Naive B cell (primary cell): ENCODE results near the gene KSR2. TPM values are rescaled to one million over a fixed set of nuclear protein-coding genes. Genes with fewer than 3 reads are reported as not detected.

Experiments
- ATAC-seq, 2 donors: fragments of 150-1000 bp; cut with Tn5 transposase; 2 replicates each; pipeline ENCODE4 v1.10.0; 2021; ENCODE audit warnings: low read depth in 2 of 2, mild to moderate bottlenecking in 2 of 2, moderate library complexity in 2 of 2
- DNase-seq: peaks from one replicate; pipeline ENCODE4 v3.0.0; 2022
- H3K27ac Mint-ChIP-seq, 6 donors: one replicate each; pipeline ENCODE4 v1.8.0; 2020 to 2022; ENCODE audit warnings: mild to moderate bottlenecking in 6 of 6, mixed read lengths in 6 of 6, moderate library complexity in 5 of 6, inconsistent platforms in 2 of 6
- H3K27me3 Mint-ChIP-seq, 3 donors: one replicate each; pipeline ENCODE4 v1.8.0; 2021 to 2022; ENCODE audit warnings: mixed read lengths in 3 of 3, mild to moderate bottlenecking in 1 of 3
- H3K36me3 Mint-ChIP-seq, 2 donors: one replicate each; pipeline ENCODE4 v1.8.0; 2020 to 2022; ENCODE audit warnings: mixed read lengths in 2 of 2, inconsistent platforms in 1 of 2, mild to moderate bottlenecking in 1 of 2
- H3K4me1 Mint-ChIP-seq, 3 donors: one replicate each; pipeline ENCODE4 v1.8.0; 2020 to 2022; ENCODE audit warnings: mixed read lengths in 3 of 3, inconsistent platforms in 1 of 3, mild to moderate bottlenecking in 1 of 3, moderate library complexity in 1 of 3
- H3K4me3 Mint-ChIP-seq, 8 donors: one replicate each; pipeline ENCODE4 v1.8.0; 2020 to 2022; ENCODE audit warnings: mild to moderate bottlenecking in 8 of 8, mixed read lengths in 8 of 8, moderate library complexity in 8 of 8, inconsistent platforms in 2 of 8
- H3K9me3 Mint-ChIP-seq, 7 donors: one replicate each; pipeline ENCODE4 v1.8.0; 2020 to 2022; ENCODE audit warnings: mixed read lengths in 7 of 7, mild to moderate bottlenecking in 5 of 7, inconsistent platforms in 2 of 7, moderate library complexity in 1 of 7
- polyA plus RNA-seq, 6 donors: library from polyadenylated mRNA; unstranded; fragments of 300-500 nt; fragmentation: Illumina TruSeq; gene quantifications; one replicate each; pipeline ENCODE4 v1.2.3, GENCODE V29; 2021; ENCODE audit warnings: low read depth in 6 of 6

KSR2 gene
- polyA plus RNA-seq, 6 donors from 2014 or later, result not detected

DNA sequence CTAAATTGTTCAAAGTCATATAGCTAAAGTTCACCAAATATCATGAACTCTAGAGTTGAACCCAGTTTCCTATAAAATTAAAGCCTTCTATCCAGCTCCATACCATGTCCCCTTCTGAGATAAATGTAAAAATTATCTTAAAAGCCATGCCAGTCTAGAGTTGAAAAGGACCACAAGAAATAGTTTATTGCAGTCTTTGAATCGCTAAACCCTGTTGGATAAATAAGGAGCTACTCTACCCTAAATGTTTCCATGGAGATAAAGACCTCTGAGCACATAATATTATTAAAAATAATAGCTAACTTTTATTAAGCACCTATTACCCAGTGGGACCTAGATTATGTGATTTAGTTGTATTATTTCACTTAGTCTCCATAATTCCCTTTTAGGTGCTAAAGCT lies 379.8 kb downstream of the KSR2 start:
- Mint-ChIP-seq H3K9me3 (peaks cover 3 to 24% (median 7%) of the 10 kb centered on the region in 7 donors), H3K27ac (no peak overlapping the region), H3K36me3 (no peaks in the 10 kb centered on the region), H3K27me3 (peaks cover 23 to 32% (median 31%) of the 10 kb centered on the region in 3 donors), H3K4me1 (no peaks in the 10 kb centered on the region), H3K4me3 (no peak overlapping the region)
- ATAC-seq (no peak), DNase-seq (no peak)

DNA sequence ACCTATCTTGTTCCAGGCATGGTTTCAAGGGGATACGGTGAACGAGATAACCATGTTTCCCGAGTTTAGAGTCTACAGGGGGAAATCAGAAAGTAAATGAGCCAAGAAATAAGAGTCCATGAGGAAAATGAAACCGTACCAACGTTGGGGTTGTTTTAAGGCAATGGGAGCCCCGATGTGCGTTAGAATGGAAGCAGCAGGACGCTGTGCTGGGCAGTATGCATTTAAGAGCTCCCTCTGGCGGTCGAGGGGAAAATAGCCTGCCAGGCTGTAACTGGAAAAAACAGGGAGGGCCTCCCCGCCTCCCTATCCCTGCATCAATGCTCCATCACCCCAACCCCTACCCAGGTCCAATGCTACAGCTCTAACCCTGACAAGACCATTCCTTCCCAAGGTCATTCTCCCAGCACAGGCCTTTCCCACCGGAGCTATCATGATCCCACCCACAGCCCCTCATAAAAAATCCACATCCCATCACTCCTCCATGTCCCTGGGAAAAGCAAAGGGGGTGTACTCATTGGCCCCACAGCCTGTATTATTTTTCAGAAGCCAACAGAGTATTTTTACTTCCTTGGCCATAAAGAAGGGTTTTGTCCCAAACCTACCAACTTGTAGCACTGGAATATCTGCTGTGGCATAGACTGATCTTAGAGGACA lies 381.0 kb downstream of the KSR2 start:
- Mint-ChIP-seq H3K27me3 (peaks cover 23 to 33% (median 32%) of the 10 kb centered on the region in 3 donors), H3K27ac (no peak overlapping the region), H3K4me1 (no peaks in the 10 kb centered on the region), H3K4me3 (peak overlapping the region in 1 of 8 donors; percentile 13), H3K36me3 (no peaks in the 10 kb centered on the region), H3K9me3 (peaks cover 3 to 24% (median 7%) of the 10 kb centered on the region in 7 donors)
- ATAC-seq (no peak), DNase-seq (peak; percentile 6)

DNA sequence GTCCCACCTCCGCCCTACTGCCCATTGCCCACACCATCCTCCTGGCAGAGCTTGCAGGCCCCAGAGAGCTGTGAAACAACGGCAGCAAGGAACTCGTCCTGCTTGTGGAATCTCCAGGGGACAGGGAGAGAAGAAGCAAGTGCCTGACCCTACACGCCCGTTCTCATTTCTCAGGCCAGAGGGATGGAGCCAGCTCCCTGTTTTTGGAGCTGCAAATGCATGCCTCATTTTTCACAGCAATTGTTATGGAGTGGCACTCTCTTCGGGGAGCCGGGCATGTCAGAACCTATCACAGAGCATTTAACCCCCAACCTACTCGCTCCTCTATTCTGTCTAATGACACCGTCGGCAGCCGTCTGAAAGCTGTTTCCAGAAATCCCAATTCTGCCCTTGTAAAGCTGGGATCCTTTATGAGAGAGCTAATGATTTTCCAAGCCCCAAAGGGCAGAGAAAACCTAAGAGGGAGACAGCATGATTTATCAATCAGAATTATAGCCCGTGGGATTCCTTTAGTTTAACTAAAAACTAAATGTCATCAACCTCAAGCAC lies 385.0 kb downstream of the KSR2 start:
- DNase-seq (no peak), ATAC-seq (no peak)
- Mint-ChIP-seq H3K4me3 (no peak overlapping the region), H3K9me3 (peaks cover 0 to 11% (median 0%) of the 10 kb centered on the region in 7 donors), H3K27ac (no peak overlapping the region), H3K27me3 (peaks cover 23 to 32% (median 32%) of the 10 kb centered on the region in 3 donors), H3K36me3 (no peaks in the 10 kb centered on the region), H3K4me1 (peaks cover 0 to 4% (median 0%) of the 10 kb centered on the region in 3 donors)

DNA sequence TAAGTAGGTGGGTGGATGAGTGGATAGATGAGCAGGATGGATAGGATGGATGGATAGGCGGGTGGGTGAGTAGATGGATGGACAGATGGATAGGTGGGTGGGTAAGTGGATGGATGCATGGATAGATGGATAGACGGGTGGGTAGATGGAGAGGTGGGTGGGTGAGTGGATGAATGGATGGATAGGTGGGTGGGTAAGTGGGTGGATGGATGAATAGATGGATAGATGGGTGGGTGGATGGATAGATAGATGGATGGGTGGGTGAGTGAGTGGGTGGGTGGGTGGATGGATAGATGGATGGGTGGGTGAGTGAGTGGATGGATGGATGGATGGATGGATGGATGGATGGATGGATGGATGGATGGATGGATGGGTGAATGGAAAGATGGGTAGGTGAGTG lies 385.7 kb downstream of the KSR2 start:
- H3K27me3 Mint-ChIP-seq, result peaks cover 23 to 32% (median 32%) of the 10 kb centered on the region in 3 donors
- H3K27ac Mint-ChIP-seq, result no peak overlapping the region
- H3K4me3 Mint-ChIP-seq, result no peak overlapping the region
- no peaks in the 10 kb centered on the region for H3K36me3 Mint-ChIP-seq
- peaks cover 0 to 4% (median 0%) of the 10 kb centered on the region in 3 donors for H3K4me1 Mint-ChIP-seq
- H3K9me3 Mint-ChIP-seq, result peaks cover 0 to 11% (median 0%) of the 10 kb centered on the region in 7 donors
- DNase-seq (no peak), ATAC-seq (no peak)

DNA sequence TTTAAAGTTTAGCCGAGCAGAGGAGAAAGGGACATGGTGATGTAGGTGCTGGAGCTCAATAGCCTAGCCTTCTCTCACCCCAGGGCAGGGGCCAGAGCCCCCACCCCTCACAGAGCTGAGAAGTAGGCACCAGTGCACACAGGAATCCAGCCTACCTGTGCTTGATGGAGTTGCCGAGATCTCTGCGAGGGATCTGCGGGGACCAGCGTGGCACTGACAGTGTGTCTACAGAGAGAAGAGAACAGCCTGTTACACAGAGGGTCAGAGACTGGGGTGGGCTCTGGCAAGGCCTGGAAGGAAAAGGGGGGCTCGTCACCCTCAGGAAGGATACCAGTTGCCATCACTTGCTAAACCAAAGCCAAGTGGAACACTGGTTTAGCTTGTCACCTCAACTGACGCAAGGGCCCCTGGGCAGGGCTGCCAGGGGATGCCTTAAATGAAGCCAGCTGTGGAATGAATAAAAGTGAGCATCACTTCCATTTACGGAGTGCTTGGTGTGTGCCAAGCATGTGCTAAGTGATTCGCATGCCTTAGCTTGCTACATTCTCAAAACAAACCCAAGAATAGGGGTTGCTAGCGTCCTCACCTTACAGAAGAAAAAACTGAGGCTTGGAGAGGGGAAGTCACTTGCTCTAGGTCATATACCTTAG lies 386.5 kb downstream of the KSR2 start:
- H3K27me3 Mint-ChIP-seq, result peaks cover 20 to 32% (median 24%) of the 10 kb centered on the region in 3 donors
- no peak overlapping the region for H3K4me3 Mint-ChIP-seq
- H3K36me3 Mint-ChIP-seq, result no peaks in the 10 kb centered on the region
- H3K4me1 Mint-ChIP-seq, result peaks cover 0 to 4% (median 0%) of the 10 kb centered on the region in 3 donors
- no peak for DNase-seq
- H3K9me3 Mint-ChIP-seq, result peaks cover 0 to 11% (median 0%) of the 10 kb centered on the region in 7 donors
- no peak overlapping the region for H3K27ac Mint-ChIP-seq
- no peak for ATAC-seq

DNA sequence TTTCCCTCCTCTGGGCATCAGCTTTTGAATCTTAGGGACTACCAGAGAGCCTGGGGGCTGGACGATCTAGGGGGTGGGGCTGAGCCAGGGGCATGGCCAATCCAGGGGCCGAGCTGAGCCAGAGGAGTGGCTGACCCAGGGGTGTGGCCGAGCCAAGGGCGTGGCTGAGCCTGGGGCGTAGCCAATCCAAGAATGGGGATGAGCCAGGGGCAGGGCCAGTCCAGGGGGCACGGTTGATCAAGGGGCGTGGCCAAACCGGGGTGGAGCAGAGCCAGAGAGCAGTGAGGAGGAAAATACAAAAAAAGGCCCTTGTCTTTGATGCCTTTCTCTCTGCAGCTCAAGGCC lies 388.1 kb downstream of the KSR2 start:
- H3K36me3 Mint-ChIP-seq, result no peaks in the 10 kb centered on the region
- no peak overlapping the region for H3K27ac Mint-ChIP-seq
- DNase-seq (no peak), ATAC-seq (no peak)
- H3K4me3 Mint-ChIP-seq, result no peak overlapping the region
- peaks cover 10 to 18% (median 18%) of the 10 kb centered on the region in 3 donors for H3K27me3 Mint-ChIP-seq
- peaks cover 0 to 4% (median 0%) of the 10 kb centered on the region in 3 donors for H3K4me1 Mint-ChIP-seq
- peaks cover 0 to 11% (median 0%) of the 10 kb centered on the region in 7 donors for H3K9me3 Mint-ChIP-seq

DNA sequence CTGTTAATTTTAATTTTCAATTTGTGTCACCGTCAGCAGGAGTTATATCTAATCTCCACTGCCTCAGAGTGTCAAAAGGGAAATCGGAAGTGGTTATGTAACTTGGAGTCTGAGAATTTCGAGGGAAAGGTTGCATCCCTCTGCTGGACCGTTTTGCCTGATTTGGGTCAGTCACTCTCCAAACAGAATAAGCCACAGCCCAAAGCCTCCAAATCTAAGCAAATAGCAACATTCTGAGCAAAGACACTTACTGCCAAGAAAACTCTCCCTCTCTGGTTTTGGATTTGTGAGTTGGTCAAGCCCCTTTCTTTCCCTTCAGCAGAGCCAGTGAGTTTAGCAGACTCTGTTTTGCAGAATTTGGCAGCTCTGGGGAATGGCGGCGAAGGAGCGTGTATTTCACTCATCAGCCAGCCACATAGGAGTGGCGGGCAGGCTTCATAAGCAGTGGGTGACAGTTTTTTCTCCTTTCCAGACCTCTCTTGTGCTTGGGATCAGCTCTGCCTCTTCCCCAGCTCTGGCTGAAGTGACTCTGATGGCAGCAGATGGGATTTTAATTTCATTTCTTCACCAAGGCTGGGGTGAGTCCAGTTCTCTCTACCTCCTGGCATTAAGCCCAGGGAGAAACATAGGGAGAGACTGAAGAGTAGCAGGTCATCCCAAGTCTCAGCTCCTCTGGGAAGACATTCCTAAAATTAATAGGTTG lies 388.6 kb downstream of the KSR2 start:
- Mint-ChIP-seq H3K27ac (no peak overlapping the region), H3K9me3 (peaks cover 0 to 11% (median 0%) of the 10 kb centered on the region in 7 donors), H3K36me3 (no peaks in the 10 kb centered on the region), H3K4me1 (peaks cover 0 to 4% (median 0%) of the 10 kb centered on the region in 3 donors), H3K27me3 (peaks cover 8 to 19% (median 15%) of the 10 kb centered on the region in 3 donors), H3K4me3 (peak overlapping the region in 1 of 8 donors; percentile 13)
- ATAC-seq (no peak), DNase-seq (no peak)

DNA sequence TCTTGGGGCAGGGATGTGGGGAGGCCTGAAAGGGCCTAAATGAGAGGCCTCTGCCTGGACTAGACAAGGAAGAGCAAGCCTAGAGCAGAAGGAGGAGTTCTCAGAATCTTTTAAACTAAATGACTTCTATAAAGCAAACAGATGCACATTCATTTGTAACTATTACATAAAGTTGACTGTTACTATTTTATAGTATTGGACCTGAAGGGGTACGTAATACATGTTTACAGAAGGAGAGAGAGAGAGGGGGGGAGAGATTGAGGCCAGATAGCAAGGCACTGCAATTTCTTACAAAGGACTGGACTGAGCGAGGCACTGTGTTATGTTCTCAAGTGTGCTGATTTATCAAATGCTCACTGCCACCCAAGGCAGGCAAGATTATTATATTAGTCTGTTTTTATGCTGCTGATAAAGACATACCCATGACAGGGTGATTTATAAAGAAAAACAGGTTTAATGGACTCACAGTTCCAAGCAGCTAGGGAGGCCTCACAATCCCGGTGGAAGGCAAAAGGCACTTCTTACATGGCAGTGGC lies 391.6 kb downstream of the KSR2 start:
- Mint-ChIP-seq H3K9me3 (peaks cover 0 to 11% (median 0%) of the 10 kb centered on the region in 7 donors), H3K27ac (no peak overlapping the region), H3K4me3 (no peak overlapping the region), H3K27me3 (peaks cover 3 to 11% (median 5%) of the 10 kb centered on the region in 3 donors), H3K36me3 (no peaks in the 10 kb centered on the region), H3K4me1 (peaks cover 0 to 4% (median 0%) of the 10 kb centered on the region in 3 donors)
- no peak for ATAC-seq
- no peak for DNase-seq

DNA sequence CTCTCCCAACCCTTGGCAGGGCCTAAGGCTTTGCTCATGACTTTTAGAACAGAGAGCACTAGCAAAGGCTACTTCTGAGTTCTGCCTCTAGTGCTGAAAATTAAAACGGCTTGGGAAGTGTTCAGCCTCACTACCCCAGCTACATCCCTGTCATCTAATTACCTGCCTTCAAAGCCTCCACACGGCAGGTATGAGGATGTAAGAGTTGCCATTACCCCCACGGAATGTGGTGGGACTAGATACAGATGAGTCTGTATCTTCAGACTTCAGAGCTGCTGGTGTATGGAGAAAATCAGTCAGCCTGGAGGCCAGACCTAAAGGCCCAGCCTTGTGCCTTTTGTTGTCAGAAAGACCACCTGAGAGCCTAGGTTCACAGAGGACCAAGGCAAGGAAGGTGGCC lies 392.7 kb downstream of the KSR2 start:
- H3K27me3 Mint-ChIP-seq, result peaks cover 5 to 11% (median 8%) of the 10 kb centered on the region in 3 donors
- H3K36me3 Mint-ChIP-seq, result no peaks in the 10 kb centered on the region
- H3K27ac Mint-ChIP-seq, result peak overlapping the region in 1 of 6 donors; percentile 26
- no peak for ATAC-seq
- DNase-seq, result no peak
- peaks cover 0 to 4% (median 0%) of the 10 kb centered on the region in 3 donors for H3K4me1 Mint-ChIP-seq
- H3K9me3 Mint-ChIP-seq, result peaks cover 0 to 10% (median 0%) of the 10 kb centered on the region in 7 donors
- no peak overlapping the region for H3K4me3 Mint-ChIP-seq

DNA sequence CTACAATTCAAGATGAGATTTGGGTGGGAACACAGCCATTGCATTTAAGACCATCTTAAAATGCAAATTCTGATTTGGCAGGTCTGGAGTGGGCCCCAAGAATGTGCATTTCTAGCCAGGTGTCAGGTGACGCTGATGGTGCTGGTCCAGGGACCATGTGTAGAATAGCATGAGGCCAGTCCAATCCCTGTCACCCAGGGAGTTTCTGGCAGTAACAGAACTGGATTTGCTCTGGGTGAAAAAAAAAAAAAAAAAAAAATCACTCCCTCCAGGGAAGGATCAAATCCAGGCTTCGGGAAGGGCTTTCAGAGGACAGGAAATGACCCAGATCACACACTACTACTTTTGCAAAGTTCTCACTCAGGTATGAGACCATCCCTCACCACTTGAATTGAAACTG lies 394.1 kb downstream of the KSR2 start:
- Mint-ChIP-seq H3K9me3 (peaks cover 0 to 7% (median 0%) of the 10 kb centered on the region in 7 donors), H3K4me1 (no peaks in the 10 kb centered on the region), H3K36me3 (no peaks in the 10 kb centered on the region), H3K27me3 (peaks cover 5 to 11% (median 8%) of the 10 kb centered on the region in 3 donors), H3K27ac (no peak overlapping the region), H3K4me3 (no peak overlapping the region)
- ATAC-seq, result no peak
- DNase-seq, result no peak

DNA sequence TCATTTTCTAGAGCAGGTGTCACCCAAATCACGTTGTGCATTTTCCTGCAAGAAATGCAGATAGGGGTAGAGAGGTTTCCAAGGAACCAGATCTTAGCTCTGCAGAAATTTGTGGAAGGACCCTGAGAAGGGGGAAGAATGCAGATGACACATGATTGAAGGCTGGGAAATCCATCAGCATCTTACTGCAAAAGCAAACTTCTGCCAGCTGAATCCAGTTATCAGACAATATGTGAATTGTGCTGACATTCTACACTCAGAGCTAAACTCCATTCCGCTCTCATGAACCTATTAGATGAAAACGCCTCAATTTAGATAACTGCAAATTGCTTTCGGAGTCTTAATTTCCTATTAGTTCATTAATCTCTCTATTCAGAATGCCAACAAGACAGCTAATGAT lies 396.0 kb downstream of the KSR2 start:
- no peak overlapping the region for H3K4me3 Mint-ChIP-seq
- no peaks in the 10 kb centered on the region for H3K9me3 Mint-ChIP-seq
- ATAC-seq (no peak), DNase-seq (no peak)
- no peak overlapping the region for H3K27ac Mint-ChIP-seq
- peaks cover 0 to 11% (median 8%) of the 10 kb centered on the region in 3 donors for H3K27me3 Mint-ChIP-seq
- H3K36me3 Mint-ChIP-seq, result no peaks in the 10 kb centered on the region
- no peaks in the 10 kb centered on the region for H3K4me1 Mint-ChIP-seq

DNA sequence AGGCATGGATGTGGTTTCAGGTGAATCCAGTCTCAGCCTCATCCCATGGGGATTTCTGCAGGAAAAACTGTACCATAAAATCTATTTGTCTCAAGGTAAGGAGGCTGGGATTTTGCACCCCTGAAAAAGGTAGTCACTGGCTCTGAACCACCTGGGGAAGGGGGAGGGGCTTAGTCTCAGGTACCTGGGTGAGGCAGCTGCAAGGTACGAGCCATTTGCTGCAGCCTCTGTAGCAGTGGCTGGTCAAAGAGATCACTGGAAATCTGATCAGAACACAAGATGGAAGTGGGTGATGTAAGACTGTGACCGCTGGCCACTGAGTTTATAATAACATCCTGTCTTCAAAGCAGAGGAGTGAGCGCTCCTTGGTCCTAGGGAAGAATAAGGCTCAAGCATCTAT lies 397.5 kb downstream of the KSR2 start:
- Mint-ChIP-seq H3K27ac (no peak overlapping the region), H3K9me3 (peaks cover 0 to 2% (median 0%) of the 10 kb centered on the region in 7 donors), H3K4me3 (no peak overlapping the region), H3K36me3 (no peaks in the 10 kb centered on the region), H3K27me3 (peaks cover 5 to 20% (median 14%) of the 10 kb centered on the region in 3 donors), H3K4me1 (no peaks in the 10 kb centered on the region)
- no peak for DNase-seq
- ATAC-seq, result no peak

DNA sequence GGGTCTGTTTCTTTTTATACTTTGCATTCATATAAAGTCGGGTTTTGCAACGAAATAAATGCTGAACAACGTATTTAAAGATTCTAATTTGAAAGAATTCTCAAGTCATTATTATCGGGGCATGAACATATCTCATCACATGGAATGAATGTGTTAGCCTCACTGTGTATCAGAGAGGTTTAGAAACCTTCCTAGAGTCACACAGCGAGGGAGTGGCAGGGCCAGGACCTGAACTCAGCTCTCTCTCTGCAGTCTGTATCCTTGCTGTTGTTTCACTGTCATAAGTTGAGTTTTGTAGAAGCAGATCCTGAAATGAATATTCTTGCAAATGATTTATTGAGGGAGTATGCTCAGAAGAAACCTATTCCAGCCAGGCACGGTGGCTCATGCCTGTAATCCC lies 398.2 kb downstream of the KSR2 start:
- ATAC-seq, result no peak
- H3K36me3 Mint-ChIP-seq, result no peaks in the 10 kb centered on the region
- no peak for DNase-seq
- no peaks in the 10 kb centered on the region for H3K4me1 Mint-ChIP-seq
- H3K27me3 Mint-ChIP-seq, result peaks cover 5 to 19% (median 14%) of the 10 kb centered on the region in 3 donors
- no peak overlapping the region for H3K4me3 Mint-ChIP-seq
- peaks cover 0 to 7% (median 0%) of the 10 kb centered on the region in 7 donors for H3K9me3 Mint-ChIP-seq
- H3K27ac Mint-ChIP-seq, result peak overlapping the region in 1 of 6 donors; percentile 72
